Effector CD4-positive, alpha-beta T cell (primary cell): Measurements from ENCODE around the gene UBR4.
A peak's percentile ranks its signal among the peaks of the same experiment; 100 is the strongest.

Source experiments
- DNase-seq: peaks from one replicate; pipeline ENCODE4 v3.0.0-alpha.2; 2020

Gene UBR4

DNA sequence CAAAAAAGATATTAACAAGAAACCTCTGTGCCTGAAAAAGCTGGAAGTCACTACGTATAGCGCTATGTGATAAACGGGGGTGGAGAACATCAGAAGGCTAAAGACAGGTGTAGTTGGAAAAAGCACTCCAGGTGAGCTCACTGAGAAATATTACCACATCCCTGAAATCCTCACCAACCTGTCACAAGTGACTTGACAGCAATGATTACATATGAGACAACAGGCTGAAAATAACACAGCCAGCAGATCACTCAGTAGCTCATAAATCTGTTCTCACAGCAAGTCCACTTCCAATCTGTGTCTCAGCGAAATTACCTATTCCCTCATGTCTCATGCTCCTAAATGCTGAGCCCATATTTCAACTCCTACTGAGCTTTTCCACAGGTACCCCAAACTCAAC, 120.5 kb downstream of the UBR4 start:
- no peak for DNase-seq

- DNase-seq = no peak
These were observed 121.2 kb downstream of the UBR4 start for GRCh38 chr1:19088717-19089442.

- no peak for DNase-seq
These were observed 122.1 kb downstream of the UBR4 start for GRCh38 chr1:19087737-19088594.

- DNase-seq = no peak
These were observed 122.9 kb downstream of the UBR4 start for GRCh38 chr1:19087017-19087736.

GRCh38 chr1:19086176-19086875, 123.7 kb downstream of the UBR4 start:
- no peak for DNase-seq

DNA sequence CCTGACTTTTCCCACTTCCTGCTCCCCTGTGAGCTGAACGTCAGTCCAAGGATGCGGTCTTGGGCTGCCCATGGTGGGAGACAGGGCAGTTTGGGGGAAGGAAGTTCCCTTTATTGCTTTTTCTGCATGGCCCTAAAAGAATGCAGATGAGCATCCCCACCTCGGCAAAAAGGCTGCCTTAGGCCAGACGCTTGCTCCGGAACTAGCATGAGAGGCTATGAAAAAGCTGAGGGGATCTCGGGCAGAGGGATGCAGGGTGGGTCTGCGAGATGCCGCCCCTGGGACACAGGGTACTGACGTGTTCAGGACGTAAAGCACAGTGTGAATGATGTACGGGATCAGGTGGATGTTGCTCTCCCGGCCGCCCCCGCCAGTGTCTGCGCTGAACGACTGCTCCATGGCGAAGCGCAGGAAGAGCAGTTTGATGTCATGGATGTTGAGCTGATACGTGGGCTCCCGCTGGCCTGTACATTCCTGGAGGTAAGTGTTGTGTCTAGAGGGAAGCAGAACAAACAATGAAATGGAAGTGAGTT, 125.8 kb downstream of the UBR4 start:
- no peak for DNase-seq

GRCh38 chr1:19083081-19083480, 127.0 kb downstream of the UBR4 start:
- DNase-seq = no peak

DNA sequence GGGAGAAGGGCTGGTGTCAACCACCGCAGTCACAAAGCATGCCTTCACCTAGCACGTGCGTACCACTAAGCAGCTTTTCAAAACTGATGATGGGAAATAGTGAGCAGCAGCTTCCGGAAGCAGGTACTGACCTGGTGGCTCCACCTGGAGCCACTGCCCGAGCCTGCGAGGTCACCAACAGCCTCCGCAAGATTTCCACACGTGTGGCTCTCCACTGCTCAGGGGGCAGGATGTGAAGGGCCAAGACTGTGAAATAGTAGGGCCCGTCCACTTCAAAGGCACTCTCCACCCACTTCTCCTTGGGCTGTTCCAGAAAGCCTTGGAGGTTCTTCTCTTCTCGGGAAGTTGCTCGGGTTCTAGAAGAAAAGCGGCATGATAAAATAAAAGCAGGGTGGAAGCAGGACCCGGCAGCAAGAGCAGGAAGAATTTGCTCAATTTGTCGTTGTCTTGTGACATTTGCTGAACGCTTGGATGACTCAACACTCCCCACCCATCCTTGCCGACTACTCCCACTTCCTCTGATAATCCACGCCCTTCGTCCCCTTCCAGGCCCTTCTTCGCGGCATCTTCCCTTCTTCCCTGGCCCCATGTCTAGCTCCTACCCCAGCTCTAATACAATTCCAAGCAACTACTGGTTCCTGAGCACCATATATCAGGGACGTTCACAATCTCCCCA, 128.7 kb downstream of the UBR4 start:
- no peak for DNase-seq

- no peak for DNase-seq
These were observed 129.3 kb downstream of the UBR4 start for GRCh38 chr1:19080721-19081120.

- DNase-seq = no peak
These were observed 130.3 kb downstream of the UBR4 start for GRCh38 chr1:19079541-19080472.

GRCh38 chr1:19078536-19078935, 131.5 kb downstream of the UBR4 start:
- DNase-seq = no peak

DNA sequence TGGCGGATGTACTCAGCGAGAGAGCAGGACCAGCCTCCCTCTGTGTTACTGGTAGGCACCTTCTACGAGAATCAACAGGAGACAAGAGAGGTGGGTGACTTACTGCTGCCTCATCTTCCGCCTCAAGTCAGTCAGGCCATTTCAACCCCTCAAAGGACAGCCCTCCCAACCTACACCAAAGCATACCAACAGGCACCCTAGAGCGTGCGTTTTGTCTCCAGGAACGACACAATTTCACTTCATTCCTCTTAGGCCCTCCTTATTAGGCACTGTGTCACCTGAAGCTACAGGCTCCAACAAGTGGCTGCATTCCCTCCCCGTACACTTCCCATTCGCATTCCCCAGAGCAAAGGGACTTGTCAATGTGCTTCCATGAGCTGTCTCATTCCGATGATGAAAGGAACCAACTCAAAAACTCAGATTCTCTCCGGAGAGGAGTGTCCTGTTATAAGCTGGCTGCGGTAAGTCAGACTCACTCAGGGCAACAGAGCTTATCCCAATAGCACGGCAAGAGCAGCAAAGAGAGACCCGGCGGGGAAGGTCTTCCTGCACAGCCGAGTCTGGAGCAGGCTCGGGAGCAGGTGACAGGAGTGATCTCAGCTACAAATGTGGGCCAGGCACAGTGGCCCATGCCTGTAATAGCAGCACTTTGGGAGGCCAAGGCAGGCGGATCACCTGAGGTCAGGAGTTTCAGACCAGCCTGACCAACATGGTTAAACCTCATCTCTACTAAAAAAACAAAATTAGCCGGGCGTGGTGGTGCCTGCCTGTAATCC, 133.0 kb downstream of the UBR4 start:
- DNase-seq = no peak

- DNase-seq = no peak
These were observed 135.0 kb downstream of the UBR4 start for GRCh38 chr1:19074902-19075721.

DNA sequence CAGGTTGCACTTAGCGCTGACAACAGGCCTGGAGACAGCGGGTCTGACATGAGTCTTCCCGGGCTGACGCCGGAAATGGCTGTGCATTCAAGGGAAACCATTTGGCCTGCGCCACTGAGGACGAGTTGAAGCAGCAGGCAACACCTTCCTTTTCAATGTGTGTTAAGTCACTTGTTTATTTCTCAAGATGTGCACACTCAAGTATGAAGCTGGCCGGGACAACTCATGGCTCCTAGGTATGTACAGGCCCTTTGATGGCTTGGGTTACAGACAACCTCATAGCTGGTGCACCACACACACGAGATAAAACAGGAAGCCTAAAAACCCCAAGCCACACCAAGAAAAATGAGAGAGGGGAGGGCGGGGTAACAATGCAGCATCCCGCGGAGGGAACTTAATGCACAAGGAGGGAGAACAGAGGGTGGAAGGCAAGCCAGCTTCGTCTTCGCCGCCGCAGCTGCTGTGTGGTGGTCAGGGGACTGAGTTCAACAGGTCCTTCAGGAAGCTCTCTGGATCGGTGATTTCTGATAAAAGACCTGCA, 135.6 kb downstream of the UBR4 start:
- peak; percentile 56 for DNase-seq

GRCh38 chr1:19073311-19074186, 136.5 kb downstream of the UBR4 start:
- DNase-seq = no peak

- no peak for DNase-seq
These were observed 137.6 kb downstream of the UBR4 start for GRCh38 chr1:19072285-19072981.

DNA sequence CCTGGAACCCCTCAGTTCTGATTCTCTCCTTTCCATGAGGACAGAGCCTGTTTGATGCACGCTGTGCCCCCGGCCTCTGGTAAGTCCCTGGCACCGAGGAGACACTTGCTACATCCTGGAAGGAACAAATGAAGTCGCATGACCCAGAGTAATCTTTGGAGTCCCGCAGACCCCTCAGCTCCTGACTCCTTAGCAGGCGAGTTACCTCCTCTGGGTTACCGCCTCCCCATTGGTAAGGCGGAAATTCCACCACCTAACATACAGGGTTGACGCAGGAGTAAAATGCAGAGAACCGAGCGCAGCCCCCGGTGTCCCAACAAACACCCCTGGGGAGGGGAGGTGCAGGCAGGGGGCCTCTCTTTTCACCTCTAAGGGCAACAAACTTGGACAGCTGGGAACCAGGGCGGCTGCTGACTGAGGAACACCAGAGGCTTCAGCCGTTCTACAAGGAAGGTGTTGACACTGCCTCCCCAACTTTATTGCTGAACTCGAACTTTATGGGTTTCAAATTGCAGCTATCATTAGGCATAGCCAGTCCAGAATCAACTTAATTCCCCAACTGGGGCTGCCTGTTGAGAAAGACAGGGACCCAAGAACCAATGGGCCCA, 138.3 kb downstream of the UBR4 start:
- no peak for DNase-seq
